VCaP (cell line): ENCODE data around the gene AP4S1.
"Not testable (repeated sequence)": the region's sequence is repeated elsewhere in the genome, so short reads cannot be mapped to it uniquely, and the experiment has no call there.

ENCODE experiments used
- H3K27ac ChIP-seq: fragments of 450-650 bp; 2 replicates; pipeline ENCODE4 v1.5.1; 2017
- CTCF ChIP-seq: fragments of 450-650 bp; conservative IDR thresholded peaks from 2 replicates; pipeline ENCODE4 v1.5.1; 2017; ENCODE audit warnings: mild to moderate bottlenecking, moderate library complexity

The AP4S1 gene

DNA sequence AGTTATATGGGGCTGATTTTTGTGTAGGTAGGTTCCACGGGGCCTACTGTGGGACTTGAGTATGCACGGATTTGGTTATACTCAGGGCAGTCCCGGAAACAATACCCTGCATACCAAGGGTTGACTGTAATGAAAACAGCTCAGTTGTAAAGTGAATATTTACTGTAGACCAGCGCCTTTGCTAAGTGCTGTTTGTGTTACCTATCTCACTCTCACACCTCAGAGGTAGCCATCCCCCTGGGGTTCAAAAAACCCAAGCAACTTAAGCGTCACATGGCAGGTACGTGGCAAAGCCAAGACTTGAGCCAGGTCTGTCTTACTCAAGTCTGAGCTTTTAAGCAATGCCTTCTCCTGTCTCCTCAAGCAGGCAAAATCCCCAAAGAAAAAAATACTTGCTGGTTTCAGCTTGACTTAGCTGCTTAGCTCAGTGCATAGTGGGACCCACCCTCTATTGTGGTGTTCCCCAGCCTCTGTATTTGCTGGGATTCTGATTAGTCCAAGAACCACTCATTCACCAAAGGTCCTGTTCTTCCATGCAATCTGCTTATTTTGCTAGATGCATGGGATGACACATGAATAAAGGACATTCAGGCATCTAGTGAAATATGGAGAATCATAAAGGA is 34.9 kb downstream of the AP4S1 start:
- no peak overlapping the region for H3K27ac ChIP-seq
- no peak for TF ChIP-seq CTCF

GRCh38 chr14:31062908-31063307 is 37.5 kb downstream of the AP4S1 start:
- H3K27ac ChIP-seq, result not testable (repeated sequence)

DNA sequence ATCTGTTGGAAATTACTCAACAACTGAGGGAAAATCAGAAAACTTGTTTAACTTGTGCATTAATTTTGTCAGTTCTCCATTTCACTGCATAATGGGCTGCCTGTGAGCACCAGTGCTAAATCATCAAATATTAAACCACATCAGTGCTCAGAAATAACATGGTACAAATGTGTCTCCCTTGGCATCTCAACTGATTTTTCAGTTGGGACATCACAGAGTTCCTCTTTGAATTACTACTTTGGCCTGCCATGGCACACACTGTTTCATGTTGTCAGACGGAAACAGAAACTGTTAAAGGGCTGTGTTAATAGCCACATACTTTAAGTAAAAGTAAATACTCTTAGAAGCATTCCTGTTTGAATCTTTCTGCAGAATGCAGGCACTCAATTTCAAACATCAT is 42.8 kb downstream of the AP4S1 start:
- no peak overlapping the region for H3K27ac ChIP-seq
- no peak for TF ChIP-seq CTCF

GRCh38 chr14:31069343-31069742 is 43.9 kb downstream of the AP4S1 start:
- no peak for TF ChIP-seq CTCF
- no peak overlapping the region for H3K27ac ChIP-seq

- H3K27ac ChIP-seq, result no peak overlapping the region
- TF ChIP-seq CTCF, result no peak
These were observed 45.0 kb downstream of the AP4S1 start for GRCh38 chr14:31070431-31070830.

GRCh38 chr14:31071151-31071550 is 45.7 kb downstream of the AP4S1 start:
- TF ChIP-seq CTCF, result no peak
- no peak overlapping the region for H3K27ac ChIP-seq

- no peak overlapping the region for H3K27ac ChIP-seq
- TF ChIP-seq CTCF, result no peak
These were observed 49.7 kb downstream of the AP4S1 start for GRCh38 chr14:31075144-31075543.

DNA sequence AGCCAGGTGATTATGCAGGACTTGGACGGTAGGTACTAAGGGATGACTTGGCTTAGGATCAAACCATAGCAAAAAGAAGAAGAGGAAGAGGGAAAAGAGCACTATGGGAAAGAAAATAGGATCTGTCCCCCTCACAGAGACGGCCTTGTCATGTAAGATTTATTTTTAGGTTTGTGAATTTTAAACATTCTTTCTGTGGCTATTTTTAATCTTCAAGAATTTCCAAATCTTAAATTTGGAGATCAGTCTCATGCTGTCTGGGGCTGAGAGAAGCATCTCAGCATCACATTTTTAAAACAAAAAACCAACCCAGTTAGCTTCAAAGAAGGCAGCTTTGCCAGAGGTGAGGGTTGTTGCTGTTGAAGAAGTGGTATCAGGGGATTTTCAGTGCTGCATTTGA is 53.3 kb downstream of the AP4S1 start:
- no peak for TF ChIP-seq CTCF
- H3K27ac ChIP-seq, result no peak overlapping the region
